ENCODE data around the gene SLC44A5.
"Not testable (repeated sequence)": the region's sequence is repeated elsewhere in the genome, so short reads cannot be mapped to it uniquely, and the experiment has no call there.

GRCh38 chr1:75375476-75376447 lies 235.2 kb downstream of the SLC44A5 start:
- not testable (repeated sequence) for TF ChIP-seq CTCF, EP300, POLR2A (IDR thresholded peaks at IDR 0.05)
